A549 (cell line): ENCODE data around the gene DCP2. TPM values are rescaled to one million over a fixed set of nuclear protein-coding genes. Genes with fewer than 3 reads are reported as not detected.

Experiments
- ATAC-seq, 2 experiments: fragments of 200-7000 bp in 1 of 2; fragments of >200 bp in 1 of 2; cut with Nextera tagmentation in 1 of 2; cut with Tn5 transposase in 1 of 2; 3 replicates each; pipeline versions ENCODE4 v1.8.0 to v1.9.1; 2018 to 2020; ENCODE audit warnings: mild to moderate bottlenecking in 1 of 2, moderate library complexity in 1 of 2
- CTCF ChIA-PET: fragments of 300-600 bp; sonication (Branson Sonifier 250); formaldehyde crosslinking; extraction: SDS; loops from one replicate; lab custom pipeline; 2021; ENCODE audit warnings: antibody characterized with exemption, inconsistent platforms; lab: Yijun Ruan, JAX
- POLR2A ChIA-PET: fragments of 350-600 bp; formaldehyde crosslinking; extraction: SDS; loops from one replicate; lab custom pipeline; 2021; ENCODE audit warnings: antibody characterized with exemption, inconsistent platforms; lab: Yijun Ruan, JAX
- DNase-seq, 2 experiments: peaks; one replicate each; pipeline versions ENCODE4 v3.0.0 to v3.0.0-alpha.2; 2011 to 2016; ENCODE audit warnings: low read depth in 1 of 2, low spot score in 1 of 2
- FAIRE-seq: peaks from 2 replicates; lab custom pipeline; 2011; peaks lifted over from hg19 to GRCh38; lab: Jason Lieb, UNC
- H3K27ac ChIP-seq, 2 experiments: fragments of >200 bp; sonication (Bioruptor Twin); formaldehyde crosslinking; 3 replicates each; pipeline ENCODE4 v1.5.1; 2016 to 2017
- H3K4me1 ChIP-seq: fragments of >200 bp; sonication (Bioruptor Twin); formaldehyde crosslinking; 3 replicates; pipeline ENCODE4 v1.6.1; 2016
- H3K4me2 ChIP-seq: fragments of >200 bp; sonication (Bioruptor Twin); formaldehyde crosslinking; 3 replicates; pipeline ENCODE4 v1.6.1; 2016
- H3K4me3 ChIP-seq: fragments of >200 bp; sonication (Bioruptor Twin); formaldehyde crosslinking; 3 replicates; pipeline ENCODE4 v1.5.1; 2016
- H3K9me3 ChIP-seq: fragments of >200 bp; sonication (Bioruptor Twin); formaldehyde crosslinking; 3 replicates; pipeline ENCODE4 v1.6.1; 2016
- E2F6 ChIP-seq: IDR thresholded peaks from 2 replicates; pipeline ENCODE4 v1.6.1; 2012; ENCODE audit warnings: low read depth, borderline replicate concordance
- EHMT2 ChIP-seq: fragments of 200-600 bp; sonication (generic); IDR thresholded peaks from 2 replicates; pipeline ENCODE4 v1.6.1; 2016; ENCODE audit warnings: antibody characterized with exemption, low read depth, mild to moderate bottlenecking, moderate library complexity
- MAFK ChIP-seq: fragments of 450-650 bp; IDR thresholded peaks from 2 replicates; pipeline ENCODE4 v1.6.1; 2014; ENCODE audit not compliant: partially characterized antibody
- RARB ChIP-seq: fragments of 250-450 bp; sonication (Bioruptor Pico); IDR thresholded peaks from 2 replicates; pipeline ENCODE4 v1.8.0; 2021; ENCODE audit warnings: mild to moderate bottlenecking, moderate library complexity
- USF2 ChIP-seq: fragments of 450-650 bp; IDR thresholded peaks from 2 replicates; pipeline ENCODE4 v1.6.1; 2014; ENCODE audit warnings: antibody characterized with exemption
- WGBS: methylation state at CpG from one replicate; pipeline ENCODE4 v1.1.6; 2017; ENCODE audit errors: missing lambda C conversion rate; 5-methylcytosine and 5-hydroxymethylcytosine counted together
- polyA plus RNA-seq, 4 experiments: library from polyadenylated mRNA; depleted of rRNA in 3 of 4; stranded (reverse); fragments of >200 nt; fragmentation: RNase III in 1 of 4; extraction: RNeasy Plus Mini Kit Qiagen cat#74134 plus additional on column Dnase treatment in 1 of 4; gene quantifications; 2 replicates in 3 of 4; 3 replicates in 1 of 4; pipeline ENCODE4 v1.2.3, GENCODE V29; 2011 to 2017

DCP2 gene
- polyA plus RNA-seq, 2 of the 4 experiments (the other 2 are of a cell fraction), result 7.2 to 16.1 TPM

DNA sequence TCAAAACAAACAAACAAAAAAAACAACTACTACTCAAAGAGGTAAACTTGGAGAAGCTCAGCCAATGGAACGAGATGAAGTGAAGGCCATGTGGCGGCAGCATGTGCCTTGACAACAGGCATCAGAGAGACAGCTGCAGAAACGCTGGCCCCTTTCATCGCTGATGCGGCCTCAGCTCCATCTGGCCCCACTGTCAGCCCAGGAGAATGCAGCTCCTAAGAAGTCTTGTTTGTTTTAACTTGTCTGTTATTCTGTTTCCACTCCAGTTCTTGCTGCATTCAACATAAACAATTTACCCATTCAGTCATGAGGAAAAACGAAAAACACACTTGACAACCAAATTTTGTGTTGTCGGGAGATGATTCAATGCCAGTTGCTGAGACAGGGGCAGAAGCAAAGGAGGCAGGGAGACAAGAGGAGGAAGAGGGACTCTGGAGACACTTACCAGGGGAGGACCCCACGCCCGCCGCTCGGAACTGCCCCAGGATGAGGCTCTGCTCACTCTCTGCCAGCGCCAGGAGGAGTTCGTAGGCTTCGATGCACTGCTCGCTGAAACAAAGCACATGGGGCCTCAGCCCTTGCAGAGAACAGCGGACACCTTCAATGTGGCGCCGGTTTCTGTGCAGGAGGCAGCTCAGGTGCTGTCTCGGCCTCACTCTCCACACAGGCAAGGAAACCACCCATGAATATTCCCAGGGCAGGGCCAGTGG, 91.2 kb downstream of the DCP2 start:
- FAIRE-seq, result no peak
- TF ChIP-seq RARB (no peak), E2F6 (no peak), USF2 (no peak), MAFK (no peak)
- no peak for DNase-seq
- H3K4me3 ChIP-seq, result no peak overlapping the region
- no peaks in the 10 kb centered on the region for H3K9me3 ChIP-seq
- ChIA-PET CTCF (no interaction called here), POLR2A (no interaction called here)
- H3K27ac ChIP-seq, result no peak overlapping the region
- 74% methylated on average over 17 of the region's 19 CpGs for WGBS
- H3K4me2 ChIP-seq, result no peak overlapping the region
- no peak for ATAC-seq
- no peaks in the 10 kb centered on the region for H3K4me1 ChIP-seq

DNA sequence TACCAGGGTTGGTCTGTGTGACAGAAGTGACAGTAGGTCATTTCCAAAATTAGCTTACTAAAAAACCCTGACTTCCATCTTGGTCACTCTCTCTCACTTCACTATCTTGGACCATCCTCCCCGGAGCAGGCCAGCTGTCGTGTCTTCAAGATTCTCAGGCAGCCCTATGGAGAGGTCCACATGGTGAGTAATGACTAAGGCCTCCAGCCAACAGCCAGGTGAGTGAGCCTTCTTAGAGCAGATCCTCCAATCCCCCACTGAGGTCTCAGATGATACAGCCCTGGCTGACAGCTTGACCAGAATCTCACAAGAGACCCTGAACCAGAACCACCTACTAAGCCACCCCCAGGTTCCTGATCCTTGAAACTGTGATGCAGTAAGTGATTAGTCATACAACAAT, 92.0 kb downstream of the DCP2 start:
- no peak for DNase-seq
- Histone ChIP-seq H3K9me3 (no peaks in the 10 kb centered on the region), H3K4me2 (no peak overlapping the region), H3K4me1 (no peaks in the 10 kb centered on the region), H3K27ac (no peak overlapping the region), H3K4me3 (no peak overlapping the region)
- WGBS, result 51% methylated on average over 2 of the region's 2 CpGs
- no peak for FAIRE-seq
- POLR2A ChIA-PET, result no interaction called here
- no peak for ATAC-seq
- no peak for TF ChIP-seq EHMT2
- CTCF ChIA-PET, result interaction anchor here (0.7 kb wide), 1 partner anchor 442 kb away, joined by 3 read pairs; no protein-coding TSS in a partner anchor

Other genes starting within 250 kb of the DCP2 start
- 17.0 and 21.2 TPM in 2 replicates for gene APC, start 238.9 kb upstream of the DCP2 start, polyA plus RNA-seq (2011; rRNA removed)
- gene APC, start 238.9 kb upstream of the DCP2 start, polyA plus RNA-seq (2017; fragmentation: RNase III; extraction: RNeasy Plus Mini Kit Qiagen cat#74134 plus additional on column Dnase treatment), result 9.0 to 10.6 TPM (median 9.9 TPM) in 3 replicates
- 79.3 and 144 TPM in 2 replicates for gene SRP19, start 115.5 kb upstream of the DCP2 start, polyA plus RNA-seq (2011; rRNA removed)
- 93.5 to 102 TPM (median 99.2 TPM) in 3 replicates for gene SRP19, start 115.5 kb upstream of the DCP2 start, polyA plus RNA-seq (2017; fragmentation: RNase III; extraction: RNeasy Plus Mini Kit Qiagen cat#74134 plus additional on column Dnase treatment)
- gene REEP5, start 54.6 kb upstream of the DCP2 start, polyA plus RNA-seq (2011; rRNA removed), result 164 and 208 TPM in 2 replicates
- gene REEP5, start 54.6 kb upstream of the DCP2 start, polyA plus RNA-seq (2017; fragmentation: RNase III; extraction: RNeasy Plus Mini Kit Qiagen cat#74134 plus additional on column Dnase treatment), result 123 to 139 TPM (median 134 TPM) in 3 replicates